IPS-15b (cell line): ENCODE results near the gene FHOD3.

Experiments
- H3K27me3 ChIP-seq: one replicate; pipeline ENCODE4 v1.6.1; 2013; ENCODE audit warnings: low read length; ENCODE audit not compliant: control insufficient read depth, insufficient read depth
- H3K36me3 ChIP-seq: one replicate; pipeline ENCODE4 v1.6.1; 2013; ENCODE audit warnings: low read length; ENCODE audit not compliant: control insufficient read depth, insufficient read depth
- H3K4me1 ChIP-seq: one replicate; pipeline ENCODE4 v1.6.1; 2013; ENCODE audit warnings: mild to moderate bottlenecking, low read length; ENCODE audit not compliant: control insufficient read depth, insufficient read depth
- H3K4me3 ChIP-seq: one replicate; pipeline ENCODE4 v1.5.1; 2013; ENCODE audit warnings: low read depth, low read length
- H3K9ac ChIP-seq: one replicate; pipeline ENCODE4 v1.6.1; 2013; ENCODE audit warnings: low read depth, mild to moderate bottlenecking, low read length
- H3K9me3 ChIP-seq: one replicate; pipeline ENCODE4 v1.6.1; 2013; ENCODE audit warnings: mild to moderate bottlenecking, low read length; ENCODE audit not compliant: control insufficient read depth, insufficient read depth

Gene FHOD3

DNA sequence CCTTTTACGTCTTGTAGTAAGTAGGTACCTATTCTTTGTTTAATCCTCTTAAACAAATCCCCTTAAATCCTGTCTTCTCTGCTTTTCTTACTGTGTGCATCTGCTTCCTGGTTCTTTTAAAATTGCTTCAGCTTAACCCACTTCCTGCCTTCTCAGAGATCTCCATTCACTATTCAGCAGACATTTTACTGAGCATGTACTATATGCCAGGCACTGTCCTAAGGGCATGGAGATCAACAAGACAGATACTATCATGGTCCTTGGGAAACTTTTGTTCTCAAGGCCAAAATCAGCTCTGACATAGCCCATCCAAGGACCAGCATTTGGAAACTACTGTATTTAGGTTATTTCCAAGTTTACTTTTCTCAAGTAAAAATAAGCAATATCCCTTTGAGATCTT, 303.8 kb downstream of the FHOD3 start:
- Histone ChIP-seq H3K9ac (no peak overlapping the region), H3K4me1 (no peaks in the 10 kb centered on the region), H3K36me3 (no peaks in the 10 kb centered on the region), H3K9me3 (no peaks in the 10 kb centered on the region), H3K27me3 (no peaks in the 10 kb centered on the region), H3K4me3 (no peak overlapping the region)

DNA sequence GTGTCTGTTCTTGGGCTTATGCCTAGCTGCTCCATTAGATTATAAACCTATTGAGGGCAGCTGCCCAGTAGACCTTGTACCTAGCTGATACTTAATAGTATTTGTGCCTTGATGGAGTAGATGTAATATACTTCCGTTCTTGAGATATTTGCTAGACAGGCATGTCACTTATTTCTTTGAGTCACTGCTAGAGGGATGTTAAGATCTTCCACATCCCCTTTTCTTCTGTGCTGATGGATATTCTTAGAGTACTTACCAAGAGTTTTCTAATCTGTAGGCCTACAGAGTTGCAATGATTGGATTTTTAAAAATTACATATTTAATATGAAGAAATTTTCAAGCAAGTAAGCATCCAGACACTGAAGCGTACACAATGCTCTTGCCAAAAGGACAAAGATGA, 304.6 kb downstream of the FHOD3 start:
- Histone ChIP-seq H3K27me3 (no peaks in the 10 kb centered on the region), H3K9ac (no peak overlapping the region), H3K9me3 (no peaks in the 10 kb centered on the region), H3K4me1 (no peaks in the 10 kb centered on the region), H3K4me3 (no peak overlapping the region), H3K36me3 (no peaks in the 10 kb centered on the region)

DNA sequence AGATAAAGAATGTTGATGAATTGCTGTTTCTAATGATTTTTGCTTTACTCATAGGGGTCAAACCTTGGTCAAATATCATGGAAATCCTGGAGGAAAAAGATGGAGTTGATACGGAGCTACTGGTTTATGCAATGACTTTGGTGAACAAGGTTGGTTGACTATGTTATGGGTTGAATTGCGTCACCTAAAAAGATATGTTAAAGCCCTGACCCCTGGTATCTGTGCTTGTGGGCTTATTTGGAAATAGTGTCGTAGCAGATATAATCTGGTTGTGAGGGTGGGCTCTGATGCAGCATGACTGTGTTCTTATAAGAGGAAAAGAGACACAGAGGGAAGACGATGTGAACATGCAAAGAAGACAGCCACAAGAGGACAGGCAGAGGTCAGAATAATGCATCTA, 305.1 kb downstream of the FHOD3 start:
- Histone ChIP-seq H3K9me3 (no peaks in the 10 kb centered on the region), H3K9ac (no peak overlapping the region), H3K36me3 (no peaks in the 10 kb centered on the region), H3K27me3 (no peaks in the 10 kb centered on the region), H3K4me1 (no peaks in the 10 kb centered on the region), H3K4me3 (no peak overlapping the region)

DNA sequence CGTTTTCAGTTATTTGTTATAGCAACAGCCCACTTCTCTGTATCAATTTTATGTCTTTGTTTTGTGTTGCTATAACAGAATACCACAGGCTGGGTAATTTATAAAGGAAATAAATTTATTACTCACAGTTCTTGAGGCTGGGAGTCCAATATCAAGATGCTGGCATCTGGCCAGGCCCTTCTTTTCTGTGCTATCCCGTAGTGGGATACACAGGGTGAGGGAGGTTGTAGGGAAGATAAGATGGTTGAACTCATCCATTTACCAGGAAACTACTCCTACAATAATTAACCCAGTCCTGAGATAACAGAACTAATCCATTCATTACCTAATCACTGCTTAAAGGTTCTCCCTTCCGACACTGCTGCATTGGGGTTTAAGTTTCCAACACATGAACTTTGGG, 310.6 kb downstream of the FHOD3 start:
- Histone ChIP-seq H3K9me3 (no peaks in the 10 kb centered on the region), H3K4me3 (no peak overlapping the region), H3K9ac (no peak overlapping the region), H3K36me3 (no peaks in the 10 kb centered on the region), H3K27me3 (no peaks in the 10 kb centered on the region), H3K4me1 (peaks cover 3% of the 10 kb centered on the region)

DNA sequence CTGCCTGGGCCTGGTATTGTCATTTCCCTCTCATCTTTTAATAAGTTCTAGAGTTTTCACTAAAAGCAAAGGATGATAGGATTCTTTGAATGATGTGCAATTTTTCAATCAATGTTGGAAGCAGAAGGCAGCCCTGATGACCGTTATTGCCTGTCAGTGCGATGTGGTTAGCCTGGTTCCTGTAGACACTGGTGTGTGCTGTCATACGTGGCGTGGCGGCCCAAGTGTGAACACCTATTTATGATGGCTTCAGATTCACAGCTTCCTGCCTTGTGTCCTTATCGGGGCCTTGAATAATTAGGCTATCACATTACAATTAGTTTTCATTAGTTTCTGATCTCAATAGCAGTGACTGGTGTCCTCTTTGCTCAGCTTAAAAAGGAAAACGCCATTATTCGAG, 312.7 kb downstream of the FHOD3 start:
- Histone ChIP-seq H3K36me3 (no peaks in the 10 kb centered on the region), H3K9me3 (no peaks in the 10 kb centered on the region), H3K4me1 (peaks cover 3% of the 10 kb centered on the region), H3K4me3 (no peak overlapping the region), H3K9ac (no peak overlapping the region), H3K27me3 (no peaks in the 10 kb centered on the region)

DNA sequence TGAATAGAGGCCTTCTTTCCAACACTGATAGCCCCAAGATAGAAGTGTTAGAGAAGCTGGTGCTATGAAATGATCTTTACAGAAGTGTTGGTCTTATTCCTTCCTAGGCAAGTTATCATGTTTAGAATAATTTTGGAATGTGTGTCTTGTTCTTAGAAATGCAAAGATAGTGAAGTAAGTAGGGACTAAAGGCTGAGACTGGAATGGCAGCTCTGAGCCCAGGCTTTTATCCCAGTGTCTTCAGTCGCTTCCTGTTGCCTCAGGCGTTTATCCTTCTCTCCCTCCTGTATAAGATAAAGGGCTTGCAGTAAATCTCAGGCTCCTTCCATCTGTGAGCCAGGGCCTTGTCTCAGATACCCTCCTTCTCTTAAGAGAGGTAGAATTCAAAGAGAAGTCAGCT, 313.1 kb downstream of the FHOD3 start:
- H3K9me3 ChIP-seq, result no peaks in the 10 kb centered on the region
- no peaks in the 10 kb centered on the region for H3K27me3 ChIP-seq
- H3K36me3 ChIP-seq, result no peaks in the 10 kb centered on the region
- H3K9ac ChIP-seq, result no peak overlapping the region
- H3K4me1 ChIP-seq, result peaks cover 3% of the 10 kb centered on the region
- no peak overlapping the region for H3K4me3 ChIP-seq

DNA sequence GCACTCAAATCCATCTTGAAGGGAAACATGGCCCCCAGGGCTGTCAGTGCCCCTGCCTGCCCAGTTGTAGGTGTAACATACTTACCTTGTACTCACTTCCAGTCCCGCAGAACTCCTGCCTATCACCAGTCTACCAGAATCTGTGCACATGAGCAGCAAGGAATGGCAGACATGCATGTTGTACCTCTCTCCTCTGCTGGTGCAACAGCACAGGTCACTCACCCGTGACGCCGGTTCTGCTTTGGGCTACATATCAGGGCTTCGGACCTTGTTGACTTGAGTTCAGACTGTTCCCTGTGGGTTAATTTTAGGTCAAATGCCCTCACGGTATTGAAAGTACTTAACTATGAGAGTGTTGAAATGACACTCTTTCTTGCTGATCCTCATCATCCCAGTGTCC, 315.6 kb downstream of the FHOD3 start:
- Histone ChIP-seq H3K9me3 (no peaks in the 10 kb centered on the region), H3K4me1 (peaks cover 3% of the 10 kb centered on the region), H3K9ac (no peak overlapping the region), H3K36me3 (no peaks in the 10 kb centered on the region), H3K27me3 (no peaks in the 10 kb centered on the region), H3K4me3 (no peak overlapping the region)

DNA sequence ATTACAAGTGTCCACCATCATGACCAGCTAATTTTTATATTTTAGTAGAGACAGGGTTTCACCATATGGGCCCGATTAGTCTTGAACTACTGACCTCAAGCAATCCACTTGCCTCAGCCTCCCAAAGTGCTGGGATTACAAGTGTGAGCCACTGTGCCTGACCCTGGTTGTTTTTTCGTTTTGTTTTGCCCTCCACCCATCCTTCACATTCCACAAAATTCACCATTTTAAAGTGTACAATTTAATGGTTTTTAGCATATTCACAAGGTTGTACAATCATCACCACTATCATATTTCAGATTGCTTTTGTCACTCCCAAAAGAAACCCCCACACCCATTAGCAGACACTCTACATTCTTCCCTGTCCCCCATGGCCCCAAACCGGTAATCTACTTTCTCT, 316.3 kb downstream of the FHOD3 start:
- Histone ChIP-seq H3K4me1 (peaks cover 3% of the 10 kb centered on the region), H3K9ac (no peak overlapping the region), H3K9me3 (no peaks in the 10 kb centered on the region), H3K4me3 (no peak overlapping the region), H3K36me3 (no peaks in the 10 kb centered on the region), H3K27me3 (no peaks in the 10 kb centered on the region)

DNA sequence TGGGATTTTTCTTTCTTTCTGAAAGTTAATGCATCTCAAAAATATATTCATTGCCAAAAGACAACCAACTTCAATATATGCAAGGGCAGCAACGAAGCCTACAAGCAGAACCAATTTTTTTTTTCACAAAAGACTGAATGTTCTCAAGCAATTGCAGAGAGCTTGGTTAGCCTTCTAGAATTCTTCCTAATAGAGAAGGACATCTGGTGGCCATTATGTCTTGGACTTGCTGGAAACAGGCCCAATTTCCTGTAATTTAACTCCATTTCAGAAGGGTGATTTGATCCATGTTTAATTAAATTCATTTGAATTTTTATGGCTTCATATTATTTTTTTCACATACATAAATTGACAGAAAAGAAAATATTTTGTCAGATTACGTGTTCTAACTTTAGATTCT, 323.3 kb downstream of the FHOD3 start:
- no peaks in the 10 kb centered on the region for H3K9me3 ChIP-seq
- no peak overlapping the region for H3K9ac ChIP-seq
- no peaks in the 10 kb centered on the region for H3K4me1 ChIP-seq

DNA sequence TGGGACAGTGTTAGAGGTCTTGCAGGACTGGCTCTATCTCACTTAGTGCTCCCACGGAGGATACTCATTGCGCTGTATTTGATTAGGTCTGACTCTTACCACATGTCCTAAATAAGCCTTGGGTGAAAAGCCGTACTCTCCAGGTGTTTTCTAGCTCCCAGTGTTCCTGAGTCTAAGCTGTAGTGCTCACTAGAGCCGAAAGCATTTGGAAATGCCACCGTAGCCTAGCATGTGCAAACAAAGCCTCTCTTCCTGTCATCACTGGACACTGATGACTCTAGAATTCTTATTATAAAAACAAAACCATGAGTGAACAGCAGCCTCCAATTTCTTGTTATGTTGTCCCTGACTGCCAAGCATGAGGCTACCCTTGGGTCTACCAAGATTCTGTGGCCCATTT, 325.1 kb downstream of the FHOD3 start:
- Histone ChIP-seq H3K27me3 (no peaks in the 10 kb centered on the region), H3K4me1 (no peaks in the 10 kb centered on the region), H3K9me3 (no peaks in the 10 kb centered on the region), H3K4me3 (no peak overlapping the region), H3K36me3 (no peaks in the 10 kb centered on the region), H3K9ac (no peak overlapping the region)

More for the DNA sequence above, 323.3 kb downstream of the FHOD3 start:
- Histone ChIP-seq H3K4me3 (no peak overlapping the region), H3K36me3 (no peaks in the 10 kb centered on the region), H3K27me3 (no peaks in the 10 kb centered on the region)

DNA sequence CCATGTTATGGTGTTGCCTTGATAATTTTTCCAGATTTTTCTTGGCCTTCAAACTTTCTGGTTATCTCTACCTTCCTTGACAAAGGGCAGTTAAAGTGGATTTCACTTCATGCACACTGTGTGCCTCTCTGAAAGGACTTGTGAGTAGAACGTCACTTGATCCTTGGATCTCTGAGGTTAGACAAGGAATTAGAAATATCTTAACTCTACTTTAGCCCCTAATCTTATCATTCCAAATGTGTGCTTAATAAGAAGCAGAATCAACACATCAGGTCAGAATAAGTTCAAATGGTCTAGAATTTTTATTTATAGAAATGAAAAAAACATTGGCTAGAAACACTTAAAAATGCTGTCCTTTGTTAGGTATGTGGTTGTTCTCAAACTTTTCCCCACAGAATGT, 325.6 kb downstream of the FHOD3 start:
- H3K4me1 ChIP-seq, result no peaks in the 10 kb centered on the region
- no peak overlapping the region for H3K4me3 ChIP-seq
- H3K9ac ChIP-seq, result no peak overlapping the region

DNA sequence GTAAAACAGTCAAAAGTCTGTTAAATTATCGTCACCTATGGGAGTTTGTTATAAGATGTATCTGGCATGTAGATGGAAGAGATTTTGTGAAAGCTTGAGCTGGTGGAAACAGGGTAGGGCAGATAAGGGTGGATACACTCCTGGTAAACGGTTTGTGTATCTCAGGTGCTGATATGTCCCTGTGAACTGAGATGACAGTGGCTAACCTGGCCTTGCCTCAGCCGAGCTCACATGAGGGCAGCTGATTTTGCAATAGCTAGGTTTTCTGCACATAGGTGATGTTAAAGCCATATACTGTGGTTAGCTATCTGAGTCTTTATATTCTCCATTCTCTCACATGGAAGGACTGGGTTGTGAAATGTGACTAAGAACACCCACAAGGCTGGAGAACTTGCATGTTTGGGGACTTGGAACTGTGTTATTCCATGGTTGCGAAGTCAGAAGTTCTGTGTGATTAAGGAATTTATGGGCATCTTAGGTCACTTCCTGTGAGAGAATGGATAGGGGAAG, 326.2 kb downstream of the FHOD3 start:
- Histone ChIP-seq H3K4me1 (no peaks in the 10 kb centered on the region), H3K27me3 (no peaks in the 10 kb centered on the region), H3K9ac (no peak overlapping the region), H3K4me3 (no peak overlapping the region), H3K36me3 (no peaks in the 10 kb centered on the region), H3K9me3 (no peaks in the 10 kb centered on the region)

More for the DNA sequence above, 325.6 kb downstream of the FHOD3 start:
- Histone ChIP-seq H3K27me3 (no peaks in the 10 kb centered on the region), H3K36me3 (no peaks in the 10 kb centered on the region), H3K9me3 (no peaks in the 10 kb centered on the region)
